ENCODE data around the gene CCDC89. TPM values are rescaled to one million over a fixed set of nuclear protein-coding genes. Genes with fewer than 3 reads are reported as not detected.

The CCDC89 gene
- total and polyA plus RNA-seq, 2 of the 13 experiments (the other 11 are each of a cell fraction or from before 2014, with no cell fraction given), result 0.13 to 0.38 TPM

DNA sequence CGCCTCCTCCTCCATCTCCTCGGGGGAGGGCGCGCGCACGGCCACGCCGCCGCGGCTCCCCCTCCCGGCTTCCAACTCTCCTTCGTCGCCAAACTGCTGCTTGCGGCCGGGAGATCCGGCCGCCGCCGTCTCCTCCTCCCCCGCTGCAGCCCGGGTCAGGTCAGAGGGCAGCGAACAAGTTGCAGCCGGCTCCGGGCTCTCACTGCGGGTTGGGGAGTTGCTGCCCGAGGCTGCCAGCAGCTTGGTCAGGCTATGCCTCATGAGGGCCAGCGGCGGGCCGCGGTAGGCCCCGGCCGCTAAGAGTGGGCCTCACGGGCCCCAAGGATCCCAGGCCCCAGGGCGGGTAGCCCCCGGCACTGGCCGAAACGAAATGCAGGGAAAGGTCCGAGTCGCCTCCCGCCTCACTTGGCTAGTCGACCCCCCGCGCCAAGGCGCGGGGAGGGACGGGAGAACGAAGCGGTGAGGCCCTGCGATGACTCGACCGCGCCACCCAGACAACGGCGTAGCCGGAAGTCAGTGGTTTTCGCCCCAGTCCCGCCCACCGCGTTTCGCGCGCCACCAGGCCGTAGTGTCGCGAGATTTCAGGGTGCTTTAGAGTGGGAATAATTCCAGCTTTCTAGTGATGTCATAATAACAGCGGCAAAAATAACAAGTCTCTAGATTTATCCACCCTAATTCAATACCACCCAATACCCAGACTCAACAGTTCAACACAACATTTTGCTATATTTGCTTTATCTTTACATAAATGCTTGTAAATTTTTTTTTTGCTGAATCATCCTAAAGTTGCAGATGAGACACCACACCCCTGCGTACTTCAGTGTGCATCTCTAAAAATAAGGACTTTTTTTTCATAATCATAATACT lies 21.1 kb downstream of the CCDC89 start, which contains the start of gene CREBZF (continued):
- TF ChIP-seq, protein P1, sequence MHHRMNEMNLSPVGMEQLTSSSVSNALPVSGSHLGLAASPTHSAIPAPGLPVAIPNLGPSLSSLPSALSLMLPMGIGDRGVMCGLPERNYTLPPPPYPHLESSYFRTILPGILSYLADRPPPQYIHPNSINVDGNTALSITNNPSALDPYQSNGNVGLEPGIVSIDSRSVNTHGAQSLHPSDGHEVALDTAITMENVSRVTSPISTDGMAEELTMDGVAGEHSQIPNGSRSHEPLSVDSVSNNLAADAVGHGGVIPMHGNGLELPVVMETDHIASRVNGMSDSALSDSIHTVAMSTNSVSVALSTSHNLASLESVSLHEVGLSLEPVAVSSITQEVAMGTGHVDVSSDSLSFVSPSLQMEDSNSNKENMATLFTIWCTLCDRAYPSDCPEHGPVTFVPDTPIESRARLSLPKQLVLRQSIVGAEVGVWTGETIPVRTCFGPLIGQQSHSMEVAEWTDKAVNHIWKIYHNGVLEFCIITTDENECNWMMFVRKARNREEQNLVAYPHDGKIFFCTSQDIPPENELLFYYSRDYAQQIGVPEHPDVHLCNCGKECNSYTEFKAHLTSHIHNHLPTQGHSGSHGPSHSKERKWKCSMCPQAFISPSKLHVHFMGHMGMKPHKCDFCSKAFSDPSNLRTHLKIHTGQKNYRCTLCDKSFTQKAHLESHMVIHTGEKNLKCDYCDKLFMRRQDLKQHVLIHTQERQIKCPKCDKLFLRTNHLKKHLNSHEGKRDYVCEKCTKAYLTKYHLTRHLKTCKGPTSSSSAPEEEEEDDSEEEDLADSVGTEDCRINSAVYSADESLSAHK (CRISPR knock-in tag; IDR thresholded peaks at IDR 0.05; ENCODE audit: borderline replicate concordance), result no peak
- TF ChIP-seq ETV5 (CRISPR knock-in tag; IDR thresholded peaks at IDR 0.05; ENCODE audit: borderline replicate concordance), result peak; percentile 79; the same call in 1 of the 2 replicates
- no peak for TF ChIP-seq SRSF9 (IDR thresholded peaks at IDR 0.05; ENCODE audit: borderline replicate concordance, insufficient read depth, low read depth, low read length, poor library complexity, severe bottlenecking)
- TF ChIP-seq NR2F6 (IDR thresholded peaks at IDR 0.05), result no peak; the same call in 1 of the 2 replicates
- TF ChIP-seq NR2F6 (CRISPR knock-in tag; IDR thresholded peaks at IDR 0.05), result 0 out of 2 replicates have a peak, but pooled peaks have one; percentile 5
- TF ChIP-seq RBAK (CRISPR knock-in tag; IDR thresholded peaks at IDR 0.05), result no peak
- peak; percentile 74 for TF ChIP-seq PHF20 (CRISPR knock-in tag; IDR thresholded peaks at IDR 0.05)
- TF ChIP-seq, protein P2, sequence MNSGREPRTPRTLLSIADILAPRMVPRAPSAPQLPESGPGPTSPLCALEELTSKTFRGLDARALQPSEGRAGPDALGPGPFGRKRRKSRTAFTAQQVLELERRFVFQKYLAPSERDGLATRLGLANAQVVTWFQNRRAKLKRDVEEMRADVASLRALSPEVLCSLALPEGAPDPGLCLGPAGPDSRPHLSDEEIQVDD (CRISPR knock-in tag; IDR thresholded peaks at IDR 0.05; ENCODE audit: borderline replicate concordance), result no peak
- TF ChIP-seq, protein P3, sequence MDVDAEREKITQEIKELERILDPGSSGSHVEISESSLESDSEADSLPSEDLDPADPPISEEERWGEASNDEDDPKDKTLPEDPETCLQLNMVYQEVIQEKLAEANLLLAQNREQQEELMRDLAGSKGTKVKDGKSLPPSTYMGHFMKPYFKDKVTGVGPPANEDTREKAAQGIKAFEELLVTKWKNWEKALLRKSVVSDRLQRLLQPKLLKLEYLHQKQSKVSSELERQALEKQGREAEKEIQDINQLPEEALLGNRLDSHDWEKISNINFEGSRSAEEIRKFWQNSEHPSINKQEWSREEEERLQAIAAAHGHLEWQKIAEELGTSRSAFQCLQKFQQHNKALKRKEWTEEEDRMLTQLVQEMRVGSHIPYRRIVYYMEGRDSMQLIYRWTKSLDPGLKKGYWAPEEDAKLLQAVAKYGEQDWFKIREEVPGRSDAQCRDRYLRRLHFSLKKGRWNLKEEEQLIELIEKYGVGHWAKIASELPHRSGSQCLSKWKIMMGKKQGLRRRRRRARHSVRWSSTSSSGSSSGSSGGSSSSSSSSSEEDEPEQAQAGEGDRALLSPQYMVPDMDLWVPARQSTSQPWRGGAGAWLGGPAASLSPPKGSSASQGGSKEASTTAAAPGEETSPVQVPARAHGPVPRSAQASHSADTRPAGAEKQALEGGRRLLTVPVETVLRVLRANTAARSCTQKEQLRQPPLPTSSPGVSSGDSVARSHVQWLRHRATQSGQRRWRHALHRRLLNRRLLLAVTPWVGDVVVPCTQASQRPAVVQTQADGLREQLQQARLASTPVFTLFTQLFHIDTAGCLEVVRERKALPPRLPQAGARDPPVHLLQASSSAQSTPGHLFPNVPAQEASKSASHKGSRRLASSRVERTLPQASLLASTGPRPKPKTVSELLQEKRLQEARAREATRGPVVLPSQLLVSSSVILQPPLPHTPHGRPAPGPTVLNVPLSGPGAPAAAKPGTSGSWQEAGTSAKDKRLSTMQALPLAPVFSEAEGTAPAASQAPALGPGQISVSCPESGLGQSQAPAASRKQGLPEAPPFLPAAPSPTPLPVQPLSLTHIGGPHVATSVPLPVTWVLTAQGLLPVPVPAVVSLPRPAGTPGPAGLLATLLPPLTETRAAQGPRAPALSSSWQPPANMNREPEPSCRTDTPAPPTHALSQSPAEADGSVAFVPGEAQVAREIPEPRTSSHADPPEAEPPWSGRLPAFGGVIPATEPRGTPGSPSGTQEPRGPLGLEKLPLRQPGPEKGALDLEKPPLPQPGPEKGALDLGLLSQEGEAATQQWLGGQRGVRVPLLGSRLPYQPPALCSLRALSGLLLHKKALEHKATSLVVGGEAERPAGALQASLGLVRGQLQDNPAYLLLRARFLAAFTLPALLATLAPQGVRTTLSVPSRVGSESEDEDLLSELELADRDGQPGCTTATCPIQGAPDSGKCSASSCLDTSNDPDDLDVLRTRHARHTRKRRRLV (CRISPR knock-in tag; IDR thresholded peaks at IDR 0.05), result peak; percentile 89
- peak; percentile 34; the same call in 1 of the 2 replicates for TF ChIP-seq ZNF773 (CRISPR knock-in tag; IDR thresholded peaks at IDR 0.05; ENCODE audit: borderline replicate concordance)
- TF ChIP-seq, protein P4, sequence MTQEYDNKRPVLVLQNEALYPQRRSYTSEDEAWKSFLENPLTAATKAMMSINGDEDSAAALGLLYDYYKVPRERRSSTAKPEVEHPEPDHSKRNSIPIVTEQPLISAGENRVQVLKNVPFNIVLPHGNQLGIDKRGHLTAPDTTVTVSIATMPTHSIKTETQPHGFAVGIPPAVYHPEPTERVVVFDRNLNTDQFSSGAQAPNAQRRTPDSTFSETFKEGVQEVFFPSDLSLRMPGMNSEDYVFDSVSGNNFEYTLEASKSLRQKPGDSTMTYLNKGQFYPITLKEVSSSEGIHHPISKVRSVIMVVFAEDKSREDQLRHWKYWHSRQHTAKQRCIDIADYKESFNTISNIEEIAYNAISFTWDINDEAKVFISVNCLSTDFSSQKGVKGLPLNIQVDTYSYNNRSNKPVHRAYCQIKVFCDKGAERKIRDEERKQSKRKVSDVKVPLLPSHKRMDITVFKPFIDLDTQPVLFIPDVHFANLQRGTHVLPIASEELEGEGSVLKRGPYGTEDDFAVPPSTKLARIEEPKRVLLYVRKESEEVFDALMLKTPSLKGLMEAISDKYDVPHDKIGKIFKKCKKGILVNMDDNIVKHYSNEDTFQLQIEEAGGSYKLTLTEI (CRISPR knock-in tag; conservative IDR thresholded peaks at IDR 0.05), result no peak
- TF ChIP-seq, protein P5, sequence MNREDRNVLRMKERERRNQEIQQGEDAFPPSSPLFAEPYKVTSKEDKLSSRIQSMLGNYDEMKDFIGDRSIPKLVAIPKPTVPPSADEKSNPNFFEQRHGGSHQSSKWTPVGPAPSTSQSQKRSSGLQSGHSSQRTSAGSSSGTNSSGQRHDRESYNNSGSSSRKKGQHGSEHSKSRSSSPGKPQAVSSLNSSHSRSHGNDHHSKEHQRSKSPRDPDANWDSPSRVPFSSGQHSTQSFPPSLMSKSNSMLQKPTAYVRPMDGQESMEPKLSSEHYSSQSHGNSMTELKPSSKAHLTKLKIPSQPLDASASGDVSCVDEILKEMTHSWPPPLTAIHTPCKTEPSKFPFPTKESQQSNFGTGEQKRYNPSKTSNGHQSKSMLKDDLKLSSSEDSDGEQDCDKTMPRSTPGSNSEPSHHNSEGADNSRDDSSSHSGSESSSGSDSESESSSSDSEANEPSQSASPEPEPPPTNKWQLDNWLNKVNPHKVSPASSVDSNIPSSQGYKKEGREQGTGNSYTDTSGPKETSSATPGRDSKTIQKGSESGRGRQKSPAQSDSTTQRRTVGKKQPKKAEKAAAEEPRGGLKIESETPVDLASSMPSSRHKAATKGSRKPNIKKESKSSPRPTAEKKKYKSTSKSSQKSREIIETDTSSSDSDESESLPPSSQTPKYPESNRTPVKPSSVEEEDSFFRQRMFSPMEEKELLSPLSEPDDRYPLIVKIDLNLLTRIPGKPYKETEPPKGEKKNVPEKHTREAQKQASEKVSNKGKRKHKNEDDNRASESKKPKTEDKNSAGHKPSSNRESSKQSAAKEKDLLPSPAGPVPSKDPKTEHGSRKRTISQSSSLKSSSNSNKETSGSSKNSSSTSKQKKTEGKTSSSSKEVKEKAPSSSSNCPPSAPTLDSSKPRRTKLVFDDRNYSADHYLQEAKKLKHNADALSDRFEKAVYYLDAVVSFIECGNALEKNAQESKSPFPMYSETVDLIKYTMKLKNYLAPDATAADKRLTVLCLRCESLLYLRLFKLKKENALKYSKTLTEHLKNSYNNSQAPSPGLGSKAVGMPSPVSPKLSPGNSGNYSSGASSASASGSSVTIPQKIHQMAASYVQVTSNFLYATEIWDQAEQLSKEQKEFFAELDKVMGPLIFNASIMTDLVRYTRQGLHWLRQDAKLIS (CRISPR knock-in tag; IDR thresholded peaks at IDR 0.05), result no peak
- peak; percentile 80 for TF ChIP-seq BORCS8-MEF2B (CRISPR knock-in tag; IDR thresholded peaks at IDR 0.05)
- peak; percentile 99 for TF ChIP-seq PHF8 (CRISPR knock-in tag; IDR thresholded peaks at IDR 0.05)

Data from HepG2 (cell line).